ENCODE measurements around the gene EIF3K.

DNA sequence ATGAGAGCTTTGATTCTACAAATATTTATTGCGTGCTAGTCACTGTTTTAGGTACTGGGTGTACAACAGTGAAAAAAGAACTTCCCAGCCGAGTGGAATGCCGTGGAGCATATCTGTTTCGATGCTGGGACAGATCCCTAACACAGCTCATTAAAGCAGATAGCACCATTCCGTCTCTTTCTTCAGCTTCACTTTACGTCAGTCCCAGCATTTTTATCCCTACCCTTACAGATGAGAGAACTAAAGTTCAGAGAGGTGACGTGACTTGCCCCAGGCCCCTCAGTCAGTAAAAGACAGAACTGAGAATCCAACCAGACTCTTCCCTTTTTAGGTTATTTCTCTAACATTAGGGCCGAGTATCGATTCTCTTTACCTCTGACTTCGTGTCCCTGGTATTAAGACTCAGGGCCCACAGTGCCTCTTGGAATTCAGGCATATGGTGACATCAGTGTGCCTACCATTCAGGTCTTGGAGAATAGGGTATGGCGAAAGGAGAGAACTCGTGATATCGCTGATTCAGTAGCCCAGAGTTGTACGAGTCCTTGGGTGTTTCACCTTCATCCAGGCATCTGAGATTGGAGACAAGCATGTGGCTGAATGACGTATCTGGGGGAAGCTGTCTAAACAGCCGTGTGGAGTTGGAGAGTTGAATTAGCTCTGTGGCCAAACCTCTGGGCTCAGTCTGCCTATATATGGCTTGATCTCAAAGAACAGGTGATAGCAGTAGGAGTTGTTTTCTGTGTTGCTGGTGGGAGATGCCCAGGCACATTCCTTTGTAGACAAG is 55.6 kb downstream of the EIF3K start:
- TF ChIP-seq FOXM1 (IDR thresholded peaks at IDR 0.05; ENCODE audit: borderline replicate concordance, low read depth), result no peak
- no peak for TF ChIP-seq EP300 (IDR thresholded peaks at IDR 0.05; ENCODE audit: borderline replicate concordance)
- TF ChIP-seq, protein P1, sequence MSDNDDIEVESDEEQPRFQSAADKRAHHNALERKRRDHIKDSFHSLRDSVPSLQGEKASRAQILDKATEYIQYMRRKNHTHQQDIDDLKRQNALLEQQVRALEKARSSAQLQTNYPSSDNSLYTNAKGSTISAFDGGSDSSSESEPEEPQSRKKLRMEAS (IDR thresholded peaks at IDR 0.05), result no peak
- no peak for TF ChIP-seq TAF1 (IDR thresholded peaks at IDR 0.05; ENCODE audit: low read depth)
- TF ChIP-seq, protein P2, sequence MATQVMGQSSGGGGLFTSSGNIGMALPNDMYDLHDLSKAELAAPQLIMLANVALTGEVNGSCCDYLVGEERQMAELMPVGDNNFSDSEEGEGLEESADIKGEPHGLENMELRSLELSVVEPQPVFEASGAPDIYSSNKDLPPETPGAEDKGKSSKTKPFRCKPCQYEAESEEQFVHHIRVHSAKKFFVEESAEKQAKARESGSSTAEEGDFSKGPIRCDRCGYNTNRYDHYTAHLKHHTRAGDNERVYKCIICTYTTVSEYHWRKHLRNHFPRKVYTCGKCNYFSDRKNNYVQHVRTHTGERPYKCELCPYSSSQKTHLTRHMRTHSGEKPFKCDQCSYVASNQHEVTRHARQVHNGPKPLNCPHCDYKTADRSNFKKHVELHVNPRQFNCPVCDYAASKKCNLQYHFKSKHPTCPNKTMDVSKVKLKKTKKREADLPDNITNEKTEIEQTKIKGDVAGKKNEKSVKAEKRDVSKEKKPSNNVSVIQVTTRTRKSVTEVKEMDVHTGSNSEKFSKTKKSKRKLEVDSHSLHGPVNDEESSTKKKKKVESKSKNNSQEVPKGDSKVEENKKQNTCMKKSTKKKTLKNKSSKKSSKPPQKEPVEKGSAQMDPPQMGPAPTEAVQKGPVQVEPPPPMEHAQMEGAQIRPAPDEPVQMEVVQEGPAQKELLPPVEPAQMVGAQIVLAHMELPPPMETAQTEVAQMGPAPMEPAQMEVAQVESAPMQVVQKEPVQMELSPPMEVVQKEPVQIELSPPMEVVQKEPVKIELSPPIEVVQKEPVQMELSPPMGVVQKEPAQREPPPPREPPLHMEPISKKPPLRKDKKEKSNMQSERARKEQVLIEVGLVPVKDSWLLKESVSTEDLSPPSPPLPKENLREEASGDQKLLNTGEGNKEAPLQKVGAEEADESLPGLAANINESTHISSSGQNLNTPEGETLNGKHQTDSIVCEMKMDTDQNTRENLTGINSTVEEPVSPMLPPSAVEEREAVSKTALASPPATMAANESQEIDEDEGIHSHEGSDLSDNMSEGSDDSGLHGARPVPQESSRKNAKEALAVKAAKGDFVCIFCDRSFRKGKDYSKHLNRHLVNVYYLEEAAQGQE (IDR thresholded peaks at IDR 0.05; ENCODE audit: low read depth), result no peak
- TF ChIP-seq, protein P3, sequence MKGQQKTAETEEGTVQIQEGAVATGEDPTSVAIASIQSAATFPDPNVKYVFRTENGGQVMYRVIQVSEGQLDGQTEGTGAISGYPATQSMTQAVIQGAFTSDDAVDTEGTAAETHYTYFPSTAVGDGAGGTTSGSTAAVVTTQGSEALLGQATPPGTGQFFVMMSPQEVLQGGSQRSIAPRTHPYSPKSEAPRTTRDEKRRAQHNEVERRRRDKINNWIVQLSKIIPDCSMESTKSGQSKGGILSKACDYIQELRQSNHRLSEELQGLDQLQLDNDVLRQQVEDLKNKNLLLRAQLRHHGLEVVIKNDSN (IDR thresholded peaks at IDR 0.05), result no peak
- TF ChIP-seq TCF12 (IDR thresholded peaks at IDR 0.05; ENCODE audit: low read depth), result no peak
- TF ChIP-seq CEBPB (IDR thresholded peaks at IDR 0.05), result no peak

Measured in Ishikawa (cell line).